ENCODE measurements around the gene HOXB5. TPM values are rescaled to one million over a fixed set of nuclear protein-coding genes. Genes with fewer than 3 reads are reported as not detected.

HOXB5 gene
- total RNA-seq, 4 donors from 2014 or later, result 0.27 to 2.7 (median 1.4) TPM

DNA sequence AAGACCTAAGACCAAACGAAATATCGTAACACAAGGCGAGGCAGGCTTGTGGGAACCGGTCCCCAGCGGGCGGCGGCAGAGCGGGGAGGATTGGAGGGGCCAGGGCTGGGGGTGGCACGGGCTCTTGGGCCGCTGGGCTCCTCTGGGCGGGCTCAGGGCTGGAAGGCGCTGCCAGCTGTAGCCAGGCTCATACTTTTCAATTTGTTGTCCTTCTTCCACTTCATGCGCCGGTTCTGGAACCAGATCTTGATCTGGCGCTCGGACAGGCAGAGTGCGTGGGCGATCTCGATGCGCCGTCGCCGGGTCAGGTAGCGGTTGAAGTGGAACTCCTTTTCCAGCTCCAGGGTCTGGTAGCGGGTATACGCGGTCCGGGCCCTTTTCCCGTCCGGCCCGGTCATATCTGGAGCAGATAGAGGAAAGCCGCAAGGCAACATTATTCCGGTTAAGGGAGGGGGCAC, 1.5 kb downstream of the HOXB5 start:
- peaks cover 0 to 58% (median 3%) of the 10 kb centered on the region in 3 donors for H3K4me1 ChIP-seq
- TF ChIP-seq POLR2A (IDR thresholded peaks at IDR 0.05), result no peak
- no peak for TF ChIP-seq CTCF (IDR thresholded peaks at IDR 0.05)
- no peak for TF ChIP-seq EP300 (IDR thresholded peaks at IDR 0.05)
- TF ChIP-seq POLR2AphosphoS5 (IDR thresholded peaks at IDR 0.05), result peak; percentile 44
- H3K4me3 ChIP-seq, result peak overlapping the region in 1 of 2 donors; percentile 58
- ATAC-seq, result no peak
- H3K9me3 ChIP-seq, result no peaks in the 10 kb centered on the region
- H3K36me3 ChIP-seq, result peaks cover 0 to 3% of the 10 kb centered on the region in 2 donors
- H3K27ac ChIP-seq, result peak overlapping the region in 2 of 4 donors; percentile 97 to 98
- peaks cover 48% of the 10 kb centered on the region for H3K27me3 ChIP-seq
- 44 to 54% methylated on average over 6 to 12 of the region's 33 CpGs for WGBS, 2 donors (ENCODE audit: low coverage in 1 of 2)

DNA sequence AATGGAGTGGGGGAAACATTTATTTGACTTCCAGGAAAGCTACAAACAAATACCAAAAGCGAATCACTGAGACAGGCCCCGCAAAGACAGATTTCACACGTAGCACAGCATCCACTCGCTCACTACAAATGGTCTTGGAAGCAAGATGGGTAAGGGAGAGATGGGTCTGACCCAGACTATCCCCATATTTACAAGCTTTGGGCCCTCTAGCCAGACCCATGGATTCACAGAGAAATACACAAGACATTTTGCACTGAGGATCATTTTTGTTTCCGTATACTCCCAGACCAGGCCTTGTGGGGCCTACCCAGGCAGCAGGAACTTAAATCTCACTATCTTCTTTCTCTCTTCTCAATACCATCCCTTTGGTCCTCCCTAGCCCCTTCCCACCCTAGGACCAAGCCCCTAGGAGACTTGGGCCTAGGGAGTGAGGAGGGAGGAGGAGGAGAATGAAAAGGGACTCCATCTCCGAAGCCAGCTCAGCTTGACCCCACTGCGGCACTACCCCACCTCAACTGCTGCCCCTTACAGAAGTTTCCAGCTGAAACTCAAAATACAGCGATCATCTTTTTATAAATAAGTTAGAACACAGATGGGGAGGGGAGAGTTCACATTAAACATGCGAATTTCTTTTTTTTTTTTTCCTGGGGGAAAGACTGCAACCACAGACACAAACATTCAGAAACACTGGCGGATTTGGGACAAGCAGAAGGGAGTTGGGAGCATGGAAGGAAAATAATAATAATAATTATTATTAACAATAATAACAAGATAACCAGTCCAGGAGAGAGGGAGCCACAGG, 2.1 kb downstream of the HOXB5 start:
- Histone ChIP-seq H3K27ac (peak overlapping the region in 2 of 4 donors; percentile 97 to 98), H3K27me3 (peaks cover 42% of the 10 kb centered on the region), H3K4me1 (peaks cover 0 to 58% (median 3%) of the 10 kb centered on the region in 3 donors), H3K36me3 (peaks cover 0 to 3% of the 10 kb centered on the region in 2 donors), H3K4me3 (peak overlapping the region in 1 of 2 donors; percentile 58), H3K9me3 (no peaks in the 10 kb centered on the region)
- no peak for TF ChIP-seq POLR2A (IDR thresholded peaks at IDR 0.05)
- TF ChIP-seq POLR2AphosphoS5 (IDR thresholded peaks at IDR 0.05), result no peak
- TF ChIP-seq CTCF (IDR thresholded peaks at IDR 0.05), result no peak
- no peak for TF ChIP-seq EP300 (IDR thresholded peaks at IDR 0.05)
- 79 to 86% methylated on average over 7 to 9 of the region's 10 CpGs for WGBS, 2 donors (ENCODE audit: low coverage in 1 of 2)
- ATAC-seq, result no peak

GRCh38 chr17:48590607-48591161, 2.9 kb downstream of the HOXB5 start:
- Histone ChIP-seq H3K36me3 (no peaks in the 10 kb centered on the region), H3K4me1 (peaks cover 0 to 59% (median 0%) of the 10 kb centered on the region in 3 donors), H3K27ac (peak overlapping the region in 2 of 4 donors; percentile 97 to 98), H3K27me3 (peaks cover 34% of the 10 kb centered on the region), H3K9me3 (no peaks in the 10 kb centered on the region), H3K4me3 (peak overlapping the region in 1 of 2 donors; percentile 39)
- no peak for ATAC-seq
- TF ChIP-seq CTCF (IDR thresholded peaks at IDR 0.05), result no peak
- no peak for TF ChIP-seq POLR2AphosphoS5 (IDR thresholded peaks at IDR 0.05)
- no peak for TF ChIP-seq EP300 (IDR thresholded peaks at IDR 0.05)
- no peak for TF ChIP-seq POLR2A (IDR thresholded peaks at IDR 0.05)

GRCh38 chr17:48589831-48590606, 3.6 kb downstream of the HOXB5 start, which contains the start of gene HOXB3:
TSS of gene HOXB3 (minus strand) at chr17:48590241. CDS start at chr17:48552474, 37,767 bp downstream.
- H3K4me1 ChIP-seq, result peaks cover 0 to 57% (median 0%) of the 10 kb centered on the region in 3 donors
- 72 to 75% methylated on average over 5 to 16 of the region's 23 CpGs for WGBS, 2 donors (ENCODE audit: low coverage in 1 of 2)
- H3K4me3 ChIP-seq, result peak within 1 kb of the TSS in 1 of 2 donors; percentile 39

More at GRCh38 chr17:48589831-48590606, 3.6 kb downstream of the HOXB5 start, which contains the start of gene HOXB3:
- Histone ChIP-seq H3K9me3 (no peaks in the 10 kb centered on the region), H3K27me3 (peaks cover 28% of the 10 kb centered on the region), H3K27ac (peak within 1 kb of the TSS in 2 of 4 donors; percentile 97 to 98), H3K36me3 (no peaks in the 10 kb centered on the region)
- no peak for TF ChIP-seq CTCF (IDR thresholded peaks at IDR 0.05)
- TF ChIP-seq POLR2A (IDR thresholded peaks at IDR 0.05), result no peak
- peak; percentile 18 for TF ChIP-seq POLR2AphosphoS5 (IDR thresholded peaks at IDR 0.05)
- no peak for TF ChIP-seq EP300 (IDR thresholded peaks at IDR 0.05)
- ATAC-seq, result no peak

All from gastroesophageal sphincter (tissue), 4 donors.